ENCODE data around the gene DDX6. TPM values are rescaled to one million over a fixed set of nuclear protein-coding genes. Genes with fewer than 3 reads are reported as not detected.
A peak's percentile ranks its signal among the peaks of the same experiment; 100 is the strongest.

Gene DDX6
- total and polyA plus RNA-seq, 9 of the 15 experiments (the other 6 are each of a cell fraction or from before 2014, with no cell fraction given): 10.0 to 102 (median 58.2) TPM

DNA sequence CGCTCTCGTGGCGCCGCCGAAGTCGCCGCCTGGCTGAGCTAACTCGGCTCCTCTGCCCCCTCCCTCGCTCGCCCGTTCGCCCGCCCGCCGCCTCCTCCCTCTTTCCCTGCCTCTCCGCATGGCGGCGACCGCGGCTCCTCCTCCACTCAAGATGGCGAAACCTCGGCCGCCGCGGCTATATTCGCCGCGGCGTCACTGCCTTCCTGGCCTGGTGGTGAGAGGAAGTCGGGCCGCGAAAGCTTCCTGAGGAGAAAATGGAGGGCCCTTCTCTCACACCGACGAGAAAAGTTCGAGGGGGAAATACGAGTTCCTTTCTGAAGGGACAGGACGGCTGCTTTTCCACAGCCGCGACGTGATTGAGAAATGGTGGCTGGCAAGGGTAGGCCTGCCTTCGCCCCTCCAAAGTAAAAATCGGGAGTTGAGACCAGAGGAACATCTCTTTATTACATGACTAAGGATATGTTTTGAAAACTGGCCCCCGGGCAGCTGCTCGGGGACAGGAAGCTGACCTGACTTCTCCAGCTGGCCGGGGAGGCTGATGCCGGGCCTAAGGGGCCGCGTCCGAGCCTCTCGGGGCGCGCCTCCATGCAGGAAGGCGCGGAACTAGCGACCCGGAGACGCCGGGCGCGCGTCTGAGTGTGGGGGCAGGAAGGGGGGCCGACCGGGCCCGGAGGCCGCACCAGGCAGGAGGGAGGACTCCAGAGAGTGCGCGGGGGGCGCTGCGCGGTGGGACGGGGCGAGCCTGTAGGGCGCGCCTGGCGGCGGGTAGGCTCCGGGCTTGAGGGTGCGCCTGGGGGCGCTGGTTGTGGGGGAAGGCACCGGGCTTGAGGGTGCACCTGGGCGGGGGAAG lies at the start of gene DDX6 (continued):
- TF ChIP-seq ARNT (IDR thresholded peaks at IDR 0.05): peak in 1 of 2 experiments; percentile 27; a peak in 1 of 4 replicates
- TF ChIP-seq ZNF584 (CRISPR knock-in tag; IDR thresholded peaks at IDR 0.05; ENCODE audit: low read depth): peak; percentile 79
- no peak for TF ChIP-seq HMG20B (CRISPR knock-in tag; IDR thresholded peaks at IDR 0.05)
- no peak for TF ChIP-seq MCM7 (IDR thresholded peaks at IDR 0.05)
- peak; percentile 60 for TF ChIP-seq U2AF1 (optimal IDR thresholded peaks at IDR 0.05; ENCODE audit: low read depth, low read length)
- TF ChIP-seq ZNF79 (CRISPR knock-in tag; IDR thresholded peaks at IDR 0.05; ENCODE audit: low read depth): 0 out of 2 replicates have a peak, but pooled peaks have one; percentile 56
- TF ChIP-seq ZNF3 (CRISPR knock-in tag; IDR thresholded peaks at IDR 0.05): no peak
- TF ChIP-seq, protein P1, sequence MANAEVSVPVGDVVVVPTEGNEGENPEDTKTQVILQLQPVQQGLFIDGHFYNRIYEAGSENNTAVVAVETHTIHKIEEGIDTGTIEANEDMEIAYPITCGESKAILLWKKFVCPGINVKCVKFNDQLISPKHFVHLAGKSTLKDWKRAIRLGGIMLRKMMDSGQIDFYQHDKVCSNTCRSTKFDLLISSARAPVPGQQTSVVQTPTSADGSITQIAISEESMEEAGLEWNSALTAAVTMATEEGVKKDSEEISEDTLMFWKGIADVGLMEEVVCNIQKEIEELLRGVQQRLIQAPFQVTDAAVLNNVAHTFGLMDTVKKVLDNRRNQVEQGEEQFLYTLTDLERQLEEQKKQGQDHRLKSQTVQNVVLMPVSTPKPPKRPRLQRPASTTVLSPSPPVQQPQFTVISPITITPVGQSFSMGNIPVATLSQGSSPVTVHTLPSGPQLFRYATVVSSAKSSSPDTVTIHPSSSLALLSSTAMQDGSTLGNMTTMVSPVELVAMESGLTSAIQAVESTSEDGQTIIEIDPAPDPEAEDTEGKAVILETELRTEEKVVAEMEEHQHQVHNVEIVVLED (CRISPR knock-in tag; IDR thresholded peaks at IDR 0.05): no peak
- no peak for TF ChIP-seq SNRNP70 (optimal IDR thresholded peaks at IDR 0.05; ENCODE audit: low read depth, low read length)
- TF ChIP-seq, protein P2, sequence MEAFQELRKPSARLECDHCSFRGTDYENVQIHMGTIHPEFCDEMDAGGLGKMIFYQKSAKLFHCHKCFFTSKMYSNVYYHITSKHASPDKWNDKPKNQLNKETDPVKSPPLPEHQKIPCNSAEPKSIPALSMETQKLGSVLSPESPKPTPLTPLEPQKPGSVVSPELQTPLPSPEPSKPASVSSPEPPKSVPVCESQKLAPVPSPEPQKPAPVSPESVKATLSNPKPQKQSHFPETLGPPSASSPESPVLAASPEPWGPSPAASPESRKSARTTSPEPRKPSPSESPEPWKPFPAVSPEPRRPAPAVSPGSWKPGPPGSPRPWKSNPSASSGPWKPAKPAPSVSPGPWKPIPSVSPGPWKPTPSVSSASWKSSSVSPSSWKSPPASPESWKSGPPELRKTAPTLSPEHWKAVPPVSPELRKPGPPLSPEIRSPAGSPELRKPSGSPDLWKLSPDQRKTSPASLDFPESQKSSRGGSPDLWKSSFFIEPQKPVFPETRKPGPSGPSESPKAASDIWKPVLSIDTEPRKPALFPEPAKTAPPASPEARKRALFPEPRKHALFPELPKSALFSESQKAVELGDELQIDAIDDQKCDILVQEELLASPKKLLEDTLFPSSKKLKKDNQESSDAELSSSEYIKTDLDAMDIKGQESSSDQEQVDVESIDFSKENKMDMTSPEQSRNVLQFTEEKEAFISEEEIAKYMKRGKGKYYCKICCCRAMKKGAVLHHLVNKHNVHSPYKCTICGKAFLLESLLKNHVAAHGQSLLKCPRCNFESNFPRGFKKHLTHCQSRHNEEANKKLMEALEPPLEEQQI (IDR thresholded peaks at IDR 0.05): no peak
- no peak for TF ChIP-seq ELF2 (CRISPR knock-in tag; IDR thresholded peaks at IDR 0.05)
- TF ChIP-seq, protein P3, sequence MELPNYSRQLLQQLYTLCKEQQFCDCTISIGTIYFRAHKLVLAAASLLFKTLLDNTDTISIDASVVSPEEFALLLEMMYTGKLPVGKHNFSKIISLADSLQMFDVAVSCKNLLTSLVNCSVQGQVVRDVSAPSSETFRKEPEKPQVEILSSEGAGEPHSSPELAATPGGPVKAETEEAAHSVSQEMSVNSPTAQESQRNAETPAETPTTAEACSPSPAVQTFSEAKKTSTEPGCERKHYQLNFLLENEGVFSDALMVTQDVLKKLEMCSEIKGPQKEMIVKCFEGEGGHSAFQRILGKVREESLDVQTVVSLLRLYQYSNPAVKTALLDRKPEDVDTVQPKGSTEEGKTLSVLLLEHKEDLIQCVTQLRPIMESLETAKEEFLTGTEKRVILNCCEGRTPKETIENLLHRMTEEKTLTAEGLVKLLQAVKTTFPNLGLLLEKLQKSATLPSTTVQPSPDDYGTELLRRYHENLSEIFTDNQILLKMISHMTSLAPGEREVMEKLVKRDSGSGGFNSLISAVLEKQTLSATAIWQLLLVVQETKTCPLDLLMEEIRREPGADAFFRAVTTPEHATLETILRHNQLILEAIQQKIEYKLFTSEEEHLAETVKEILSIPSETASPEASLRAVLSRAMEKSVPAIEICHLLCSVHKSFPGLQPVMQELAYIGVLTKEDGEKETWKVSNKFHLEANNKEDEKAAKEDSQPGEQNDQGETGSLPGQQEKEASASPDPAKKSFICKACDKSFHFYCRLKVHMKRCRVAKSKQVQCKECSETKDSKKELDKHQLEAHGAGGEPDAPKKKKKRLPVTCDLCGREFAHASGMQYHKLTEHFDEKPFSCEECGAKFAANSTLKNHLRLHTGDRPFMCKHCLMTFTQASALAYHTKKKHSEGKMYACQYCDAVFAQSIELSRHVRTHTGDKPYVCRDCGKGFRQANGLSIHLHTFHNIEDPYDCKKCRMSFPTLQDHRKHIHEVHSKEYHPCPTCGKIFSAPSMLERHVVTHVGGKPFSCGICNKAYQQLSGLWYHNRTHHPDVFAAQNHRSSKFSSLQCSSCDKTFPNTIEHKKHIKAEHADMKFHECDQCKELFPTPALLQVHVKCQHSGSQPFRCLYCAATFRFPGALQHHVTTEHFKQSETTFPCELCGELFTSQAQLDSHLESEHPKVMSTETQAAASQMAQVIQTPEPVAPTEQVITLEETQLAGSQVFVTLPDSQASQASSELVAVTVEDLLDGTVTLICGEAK (IDR thresholded peaks at IDR 0.05): 0 out of 2 replicates have a peak, but pooled peaks have one; percentile 31
- TF ChIP-seq, protein P3 (CRISPR knock-in tag; IDR thresholded peaks at IDR 0.05): no peak

All from K562 (cell line).